Ishikawa (cell line): ENCODE measurements around the gene GSK3B.

Experiments
- CEBPB ChIP-seq: IDR thresholded peaks from 2 replicates; pipeline ENCODE4 v1.6.1; 2012
- CREB1 ChIP-seq: IDR thresholded peaks from 2 replicates; pipeline ENCODE4 v1.6.1; 2012; ENCODE audit warnings: low read depth
- EGR1 ChIP-seq: IDR thresholded peaks from 2 replicates; pipeline ENCODE4 v1.6.1; 2012
- EP300 ChIP-seq: IDR thresholded peaks from 2 replicates; pipeline ENCODE4 v1.6.1; 2012; ENCODE audit warnings: borderline replicate concordance
- FOXM1 ChIP-seq: IDR thresholded peaks from 2 replicates; pipeline ENCODE4 v1.6.1; 2012; ENCODE audit warnings: low read depth, borderline replicate concordance
- NFIC ChIP-seq: IDR thresholded peaks from 2 replicates; pipeline ENCODE4 v1.6.1; 2012
- RAD21 ChIP-seq: IDR thresholded peaks from 2 replicates; pipeline ENCODE4 v1.6.1; 2012; ENCODE audit warnings: low read depth
- TAF1 ChIP-seq: IDR thresholded peaks from 2 replicates; pipeline ENCODE4 v1.6.1; 2012; ENCODE audit warnings: low read depth, mild to moderate bottlenecking
- TEAD4 ChIP-seq: IDR thresholded peaks from 2 replicates; pipeline ENCODE4 v1.6.1; 2012
- YY1 ChIP-seq: IDR thresholded peaks from 2 replicates; pipeline ENCODE4 v1.6.1; 2012; ENCODE audit warnings: low read depth
- ZBTB7A ChIP-seq: IDR thresholded peaks from 2 replicates; pipeline ENCODE4 v1.6.1; 2012; ENCODE audit warnings: low read depth
- TF ChIP-seq, protein P1 (sequence below): IDR thresholded peaks from 2 replicates; pipeline ENCODE4 v1.6.1; 2012; ENCODE audit warnings: low read depth, mild to moderate bottlenecking
- TF ChIP-seq, protein P2 (sequence below): IDR thresholded peaks from 2 replicates; pipeline ENCODE4 v1.6.1; 2012
- TF ChIP-seq, protein P3 (sequence below): IDR thresholded peaks from 2 replicates; pipeline ENCODE4 v1.6.1; 2012

DNA sequence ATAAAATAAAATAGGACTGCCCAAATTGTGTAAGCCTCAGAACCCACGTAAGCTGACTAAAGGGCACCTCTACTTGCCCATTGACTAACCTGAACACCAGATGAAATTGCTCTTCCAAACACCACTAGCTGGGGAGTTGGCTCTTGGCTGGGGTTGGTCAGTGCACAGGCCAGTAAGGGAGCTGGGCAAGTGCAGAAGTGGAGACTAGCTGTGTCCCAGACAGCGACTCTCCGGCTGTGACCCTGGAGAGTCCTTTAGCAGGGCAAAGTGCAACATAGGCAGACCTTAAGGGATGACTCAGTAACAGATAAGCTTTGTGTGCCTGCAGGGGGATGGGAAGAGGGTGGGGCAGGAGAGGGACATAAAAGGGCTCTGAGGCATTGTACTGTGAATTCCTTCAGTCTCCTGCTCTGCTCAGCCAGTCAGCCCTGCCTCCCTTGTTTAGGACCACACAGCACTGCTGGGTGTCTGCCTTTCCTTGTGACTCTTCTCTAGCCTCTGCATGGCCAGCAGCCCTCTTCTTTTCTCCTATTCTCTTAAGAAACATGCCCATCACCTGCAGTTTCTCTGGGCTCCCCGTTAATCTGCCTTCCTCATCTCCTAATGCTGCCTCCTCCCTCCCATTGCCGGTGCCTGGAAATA, 299.2 kb downstream of the GSK3B start:
- TF ChIP-seq TAF1: no peak
- TF ChIP-seq, protein P1, sequence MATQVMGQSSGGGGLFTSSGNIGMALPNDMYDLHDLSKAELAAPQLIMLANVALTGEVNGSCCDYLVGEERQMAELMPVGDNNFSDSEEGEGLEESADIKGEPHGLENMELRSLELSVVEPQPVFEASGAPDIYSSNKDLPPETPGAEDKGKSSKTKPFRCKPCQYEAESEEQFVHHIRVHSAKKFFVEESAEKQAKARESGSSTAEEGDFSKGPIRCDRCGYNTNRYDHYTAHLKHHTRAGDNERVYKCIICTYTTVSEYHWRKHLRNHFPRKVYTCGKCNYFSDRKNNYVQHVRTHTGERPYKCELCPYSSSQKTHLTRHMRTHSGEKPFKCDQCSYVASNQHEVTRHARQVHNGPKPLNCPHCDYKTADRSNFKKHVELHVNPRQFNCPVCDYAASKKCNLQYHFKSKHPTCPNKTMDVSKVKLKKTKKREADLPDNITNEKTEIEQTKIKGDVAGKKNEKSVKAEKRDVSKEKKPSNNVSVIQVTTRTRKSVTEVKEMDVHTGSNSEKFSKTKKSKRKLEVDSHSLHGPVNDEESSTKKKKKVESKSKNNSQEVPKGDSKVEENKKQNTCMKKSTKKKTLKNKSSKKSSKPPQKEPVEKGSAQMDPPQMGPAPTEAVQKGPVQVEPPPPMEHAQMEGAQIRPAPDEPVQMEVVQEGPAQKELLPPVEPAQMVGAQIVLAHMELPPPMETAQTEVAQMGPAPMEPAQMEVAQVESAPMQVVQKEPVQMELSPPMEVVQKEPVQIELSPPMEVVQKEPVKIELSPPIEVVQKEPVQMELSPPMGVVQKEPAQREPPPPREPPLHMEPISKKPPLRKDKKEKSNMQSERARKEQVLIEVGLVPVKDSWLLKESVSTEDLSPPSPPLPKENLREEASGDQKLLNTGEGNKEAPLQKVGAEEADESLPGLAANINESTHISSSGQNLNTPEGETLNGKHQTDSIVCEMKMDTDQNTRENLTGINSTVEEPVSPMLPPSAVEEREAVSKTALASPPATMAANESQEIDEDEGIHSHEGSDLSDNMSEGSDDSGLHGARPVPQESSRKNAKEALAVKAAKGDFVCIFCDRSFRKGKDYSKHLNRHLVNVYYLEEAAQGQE: no peak
- no peak for TF ChIP-seq EGR1
- TF ChIP-seq EP300: no peak
- no peak for TF ChIP-seq TEAD4
- TF ChIP-seq YY1: no peak
- no peak for TF ChIP-seq CEBPB
- TF ChIP-seq, protein P2, sequence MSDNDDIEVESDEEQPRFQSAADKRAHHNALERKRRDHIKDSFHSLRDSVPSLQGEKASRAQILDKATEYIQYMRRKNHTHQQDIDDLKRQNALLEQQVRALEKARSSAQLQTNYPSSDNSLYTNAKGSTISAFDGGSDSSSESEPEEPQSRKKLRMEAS: no peak
- TF ChIP-seq RAD21: no peak
- TF ChIP-seq, protein P3, sequence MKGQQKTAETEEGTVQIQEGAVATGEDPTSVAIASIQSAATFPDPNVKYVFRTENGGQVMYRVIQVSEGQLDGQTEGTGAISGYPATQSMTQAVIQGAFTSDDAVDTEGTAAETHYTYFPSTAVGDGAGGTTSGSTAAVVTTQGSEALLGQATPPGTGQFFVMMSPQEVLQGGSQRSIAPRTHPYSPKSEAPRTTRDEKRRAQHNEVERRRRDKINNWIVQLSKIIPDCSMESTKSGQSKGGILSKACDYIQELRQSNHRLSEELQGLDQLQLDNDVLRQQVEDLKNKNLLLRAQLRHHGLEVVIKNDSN: no peak
- no peak for TF ChIP-seq NFIC
- TF ChIP-seq FOXM1: no peak
- TF ChIP-seq ZBTB7A: no peak
- no peak for TF ChIP-seq CREB1
